HG03135 (cell line): Measurements from ENCODE around the gene THADA.
"Not testable (repeated sequence)": the region's sequence is repeated elsewhere in the genome, so short reads cannot be mapped to it uniquely, and the experiment has no call there.

Experiments
- ATAC-seq: cut with Tn5 transposase; IDR thresholded peaks from one replicate; pipeline ENCODE4 v1.9.1; 2021; ENCODE audit warnings: mild to moderate bottlenecking, moderate library complexity; ENCODE audit not compliant: unreplicated experiment

THADA gene

DNA sequence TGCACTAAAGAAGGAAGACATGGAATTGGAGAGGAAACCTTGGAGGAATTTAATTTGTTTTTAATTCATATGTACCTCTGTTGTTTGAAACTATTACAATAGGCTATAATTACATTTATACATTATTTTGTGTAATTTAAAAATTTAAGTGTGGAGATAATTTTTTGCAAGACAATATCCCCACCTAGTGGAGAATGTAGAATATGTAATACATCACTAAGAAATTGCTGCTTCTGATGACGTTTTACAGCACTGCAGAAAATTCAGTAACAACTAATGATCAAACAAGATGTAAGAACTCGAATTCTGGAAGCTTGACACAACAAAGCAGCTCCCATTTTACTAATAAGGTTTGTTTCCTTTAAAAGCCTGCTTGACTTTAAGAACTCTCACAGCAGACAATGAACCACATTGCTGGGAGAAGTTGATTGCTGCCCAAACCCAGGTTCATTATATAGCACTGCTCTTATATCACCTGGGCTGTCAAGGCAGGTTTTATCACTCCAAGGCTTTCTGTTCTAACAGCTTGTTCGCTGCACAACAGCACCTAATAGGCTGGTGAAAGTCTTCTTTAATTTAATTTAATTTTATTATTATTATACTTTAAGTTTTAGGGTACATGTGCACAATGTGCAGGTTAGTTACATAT is 53.4 kb downstream of the THADA start:
- no peak for ATAC-seq

DNA sequence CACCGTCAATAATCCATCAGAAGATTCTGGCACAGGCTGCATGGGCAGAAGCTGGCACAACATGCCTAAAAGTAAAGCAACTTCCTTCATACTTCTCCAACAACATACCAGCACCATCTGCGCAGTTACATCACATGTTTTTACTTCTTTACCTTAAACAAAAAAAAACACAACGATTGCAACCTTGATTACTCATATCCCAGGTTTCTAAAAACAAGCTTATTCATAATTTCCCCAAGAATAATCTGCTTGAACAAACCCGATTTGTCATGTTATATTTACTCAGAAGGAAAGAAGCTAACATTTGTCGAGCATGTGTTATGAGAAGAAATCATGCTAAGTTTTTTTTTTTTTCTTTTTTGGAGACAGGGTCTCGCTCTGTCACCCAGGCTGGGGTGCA is 54.7 kb downstream of the THADA start:
- no peak for ATAC-seq

DNA sequence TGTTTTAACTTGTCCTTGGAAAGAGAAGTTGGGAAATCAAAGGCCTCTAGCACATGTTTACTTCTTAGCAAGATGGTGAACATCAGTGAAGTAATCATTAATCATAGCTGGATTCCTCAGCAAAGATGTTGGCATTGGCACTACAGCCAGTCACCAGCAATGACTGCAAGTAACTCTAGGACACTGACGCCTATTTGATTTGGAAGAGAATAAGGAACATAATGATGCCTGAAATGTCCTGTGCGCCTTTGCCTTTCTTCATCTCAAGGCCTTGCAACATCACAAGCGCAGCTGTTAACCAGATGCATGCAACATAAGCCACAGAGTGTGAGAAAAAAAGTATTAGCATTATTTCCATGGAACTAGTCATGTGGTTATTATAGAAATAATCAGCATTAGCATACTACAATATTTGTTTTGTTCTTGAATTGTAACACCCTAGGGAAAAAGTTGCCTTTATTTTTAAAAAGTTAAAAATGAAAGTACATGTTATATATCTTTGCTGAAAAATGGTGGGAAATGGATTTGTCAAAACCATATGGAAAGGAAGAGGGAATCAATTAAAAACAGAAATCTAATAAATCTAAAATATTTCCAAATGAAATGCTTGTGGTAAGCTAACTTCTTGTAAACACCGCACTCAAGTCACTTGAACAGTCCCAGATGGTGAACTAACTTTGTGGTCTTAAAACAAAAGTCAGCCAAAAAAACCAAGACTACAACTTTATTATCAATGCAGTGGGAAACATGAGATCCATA is 55.6 kb downstream of the THADA start:
- no peak for ATAC-seq

DNA sequence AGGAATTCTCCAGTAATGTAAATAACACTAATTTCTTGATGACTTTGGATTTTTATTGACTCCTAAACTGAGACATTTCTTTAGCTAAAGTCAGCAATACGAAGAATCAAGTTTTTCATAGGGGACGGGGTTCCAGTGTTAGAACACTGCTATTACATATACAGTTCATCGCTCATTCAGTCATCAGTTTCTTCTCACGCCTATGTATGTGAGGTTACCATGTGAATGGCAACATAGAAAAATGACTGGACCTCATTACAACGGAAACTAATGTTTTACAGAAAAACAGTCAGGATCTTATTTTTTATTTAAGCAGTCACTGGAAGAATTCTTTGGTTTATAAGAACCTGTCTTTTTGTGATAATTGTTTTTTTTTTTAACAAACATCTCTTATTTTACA is 56.4 kb downstream of the THADA start:
- ATAC-seq, result no peak

DNA sequence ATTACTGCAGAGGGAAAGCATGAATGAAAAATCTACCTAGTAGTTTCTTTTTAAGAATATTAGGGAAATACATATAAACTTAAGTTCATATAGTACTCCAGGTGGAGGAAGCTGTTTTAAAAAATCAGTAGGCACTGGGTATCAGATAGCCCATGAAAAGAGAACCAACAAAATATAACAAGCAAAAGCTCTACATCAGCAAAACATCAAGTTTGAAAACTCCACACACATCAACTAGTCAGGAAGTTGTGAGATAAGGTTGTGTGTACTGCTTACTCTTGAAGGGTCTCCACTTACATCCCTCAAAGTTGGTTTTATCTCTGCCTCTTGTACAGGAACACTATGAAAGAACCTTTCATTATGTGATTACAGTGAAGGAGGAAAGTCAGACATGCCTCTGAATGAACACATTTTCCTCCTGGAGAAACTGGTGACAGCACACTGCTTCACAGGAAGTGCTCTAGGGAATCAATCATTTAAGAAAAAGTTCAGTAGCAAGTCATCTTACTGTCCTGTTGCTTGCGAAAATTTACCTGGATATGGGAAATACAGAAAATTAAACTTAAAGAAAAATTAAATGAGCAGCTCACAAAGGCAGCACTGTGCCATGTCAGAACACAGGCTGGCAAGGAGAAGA is 57.7 kb downstream of the THADA start:
- no peak for ATAC-seq

DNA sequence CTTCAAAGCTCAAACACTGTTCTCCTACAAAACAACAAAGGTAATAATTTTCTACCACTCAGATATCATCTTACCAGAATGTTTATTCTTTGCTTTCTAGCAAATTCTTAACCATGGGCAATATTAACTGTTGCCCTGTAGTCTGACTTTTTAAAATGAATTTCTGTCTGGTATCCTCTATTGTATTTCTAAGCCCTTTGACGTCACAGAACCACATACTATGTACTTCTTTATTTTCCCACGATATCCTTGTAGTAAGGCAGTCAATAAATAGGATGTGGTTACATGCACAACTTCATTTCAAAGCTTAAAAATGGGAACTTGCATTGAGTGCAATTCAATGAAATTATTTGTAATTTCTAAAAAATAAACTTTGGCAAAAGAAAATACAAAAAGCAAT is 58.7 kb downstream of the THADA start:
- ATAC-seq, result no peak

DNA sequence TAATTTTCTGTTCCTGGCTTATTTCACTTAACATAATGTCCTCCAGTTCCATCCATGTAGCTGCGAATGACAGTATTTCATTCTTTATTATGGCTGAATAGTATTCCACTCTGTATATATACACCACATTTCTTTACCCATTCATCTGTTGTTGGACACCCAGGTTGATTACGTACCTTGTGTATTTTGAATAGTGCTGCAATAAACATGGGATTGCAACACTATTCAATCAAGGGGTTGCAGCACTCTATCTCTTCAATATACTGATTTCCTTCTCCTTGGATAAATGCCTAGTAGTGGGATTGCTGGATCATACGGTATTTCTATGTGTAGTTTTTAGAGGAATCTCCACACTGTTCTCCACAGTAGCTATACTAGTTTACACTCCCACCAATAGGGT is 61.3 kb downstream of the THADA start:
- no peak for ATAC-seq

DNA sequence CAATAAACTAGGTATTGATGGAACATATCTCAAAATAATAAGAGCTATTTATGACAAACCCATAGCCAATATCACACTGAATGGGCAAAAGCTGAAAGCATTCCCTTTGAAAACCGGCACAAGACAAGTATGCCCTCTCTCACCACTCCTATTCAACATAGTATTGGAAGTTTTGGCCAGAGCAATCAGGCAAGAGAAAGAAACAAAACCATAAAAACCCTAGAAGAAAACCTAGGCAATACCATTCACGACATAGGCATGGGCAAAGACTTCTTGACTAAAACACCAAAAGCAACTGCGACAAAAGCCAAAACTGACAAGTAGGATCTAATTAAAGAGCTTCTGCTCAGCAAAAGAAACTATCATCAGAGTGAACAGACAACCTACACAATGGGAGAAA is 63.3 kb downstream of the THADA start:
- not testable (repeated sequence) for ATAC-seq

DNA sequence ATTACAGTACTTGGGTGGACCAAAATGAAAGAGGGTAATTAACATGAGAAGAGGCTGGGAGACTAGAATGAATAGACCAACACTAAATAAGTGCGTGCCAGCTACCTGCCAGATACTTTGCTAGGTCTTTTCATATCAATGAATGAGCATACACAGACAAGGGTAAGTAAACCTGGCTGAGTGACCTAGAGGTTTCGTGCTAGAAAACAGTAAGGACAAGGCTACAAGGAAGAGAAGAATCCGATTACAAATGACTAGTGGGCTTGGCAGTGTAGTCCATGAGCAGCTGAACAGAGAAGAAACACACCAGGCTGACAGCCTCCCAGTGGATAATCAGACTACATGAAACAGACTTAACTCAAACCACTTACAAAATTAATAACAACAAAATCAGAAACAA is 64.6 kb downstream of the THADA start:
- ATAC-seq, result no peak

DNA sequence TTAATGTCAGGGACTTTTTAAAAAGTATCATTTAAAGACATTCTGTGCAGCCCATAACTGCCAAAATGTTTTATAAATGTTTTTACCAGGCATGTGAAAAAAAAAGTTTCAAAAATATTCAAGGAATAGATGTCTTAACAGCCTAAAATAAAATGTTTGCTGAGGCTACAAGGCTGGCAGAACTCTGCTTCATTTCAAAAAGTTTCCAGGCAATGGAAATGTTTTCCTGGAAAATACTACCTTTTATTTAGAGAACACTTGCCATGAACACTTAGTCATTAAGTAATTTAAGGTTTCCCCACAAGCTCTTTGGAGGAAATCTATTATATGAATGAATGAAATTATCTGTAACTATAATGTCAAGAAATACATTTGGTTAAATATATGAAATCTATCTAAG is 68.8 kb downstream of the THADA start:
- no peak for ATAC-seq

DNA sequence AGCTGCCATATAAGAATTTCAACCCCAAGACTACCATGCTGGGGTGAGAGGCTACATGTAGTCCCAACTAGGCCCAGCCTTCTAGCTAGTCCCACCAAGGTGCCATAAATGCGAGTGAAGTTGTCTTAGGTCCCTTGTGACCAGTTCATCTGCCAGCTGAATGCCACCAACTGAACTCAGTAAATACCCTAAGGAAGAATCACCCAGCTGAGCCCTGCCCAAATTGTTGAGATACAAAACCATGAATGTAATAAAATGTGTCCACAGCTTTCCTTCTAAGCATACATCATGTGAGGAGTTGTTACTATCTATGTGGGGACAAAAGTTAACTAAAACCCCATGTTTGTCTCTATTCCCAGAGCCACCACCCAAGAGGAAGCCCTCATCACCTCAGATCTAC is 70.3 kb downstream of the THADA start:
- no peak for ATAC-seq

DNA sequence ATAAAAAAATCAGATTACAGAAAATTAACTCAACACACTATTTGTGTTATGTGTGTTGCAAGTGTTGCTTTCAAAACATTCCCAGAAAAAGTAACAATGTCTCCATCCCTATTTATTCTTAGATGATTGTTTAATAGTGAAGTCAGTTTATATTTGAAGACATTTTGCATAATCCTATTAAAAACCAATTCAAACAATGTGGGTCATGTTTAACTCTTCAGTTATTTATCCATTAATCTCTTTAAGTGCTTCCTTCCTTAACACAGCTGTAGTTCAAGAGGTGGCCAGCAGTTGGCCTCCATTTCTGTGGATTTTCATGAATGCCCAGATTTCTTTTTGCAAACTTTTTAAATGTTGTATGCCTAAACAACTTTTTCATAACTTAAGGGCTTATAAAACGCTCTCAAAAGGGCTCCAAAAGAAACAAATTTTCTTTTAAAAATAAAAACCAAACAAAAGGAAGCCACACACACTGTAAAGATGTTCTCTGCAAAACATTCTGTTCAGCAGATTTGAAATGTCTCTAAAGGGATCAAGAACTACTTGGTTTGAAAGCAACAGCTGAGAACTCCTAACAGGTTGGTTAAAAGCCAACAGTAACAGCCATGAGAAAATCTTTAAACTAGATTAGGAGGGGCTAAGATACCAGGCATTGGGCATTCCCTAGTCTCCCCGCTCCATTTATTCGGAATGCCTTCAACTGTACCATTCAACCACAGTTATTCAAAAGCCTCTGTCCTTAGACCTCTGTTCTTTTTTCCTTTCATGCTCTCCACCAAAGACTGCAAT is 71.5 kb downstream of the THADA start:
- no peak for ATAC-seq

DNA sequence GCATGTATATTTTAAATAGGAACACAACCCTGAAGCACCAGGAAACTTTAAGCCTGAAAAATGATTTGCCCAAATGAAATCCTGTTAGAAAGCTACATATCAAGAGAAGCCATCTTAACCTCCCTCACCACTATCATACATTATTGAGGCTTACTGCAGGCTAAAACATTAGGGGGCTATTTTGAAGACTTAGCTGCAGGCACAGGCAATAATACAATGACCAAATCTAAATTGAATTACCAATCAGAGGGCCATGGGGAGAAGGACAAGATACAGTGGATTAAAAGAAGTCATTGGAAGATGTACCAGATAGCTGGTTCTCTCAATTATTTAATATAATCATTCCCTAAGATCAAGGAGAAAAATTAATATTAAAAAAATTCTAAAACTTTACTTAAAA is 73.7 kb downstream of the THADA start:
- no peak for ATAC-seq

DNA sequence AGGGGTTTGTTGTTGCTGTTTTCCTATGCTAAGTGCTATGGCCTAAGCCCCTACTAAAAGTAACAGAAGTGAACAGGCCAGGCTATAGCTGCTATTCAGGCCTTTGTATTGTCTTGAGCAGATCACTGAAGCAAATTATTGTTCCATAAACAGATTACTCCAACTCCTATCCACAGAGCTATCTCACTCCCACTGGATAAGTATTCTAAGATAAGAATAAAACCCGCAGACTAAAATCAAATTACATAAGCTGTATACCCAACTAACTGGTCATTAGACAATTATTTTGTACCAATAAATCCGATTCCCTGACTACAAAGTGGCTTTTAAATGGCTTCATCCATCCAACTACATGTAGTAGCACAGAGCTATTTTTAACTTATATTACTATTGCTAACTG is 74.3 kb downstream of the THADA start:
- no peak for ATAC-seq

DNA sequence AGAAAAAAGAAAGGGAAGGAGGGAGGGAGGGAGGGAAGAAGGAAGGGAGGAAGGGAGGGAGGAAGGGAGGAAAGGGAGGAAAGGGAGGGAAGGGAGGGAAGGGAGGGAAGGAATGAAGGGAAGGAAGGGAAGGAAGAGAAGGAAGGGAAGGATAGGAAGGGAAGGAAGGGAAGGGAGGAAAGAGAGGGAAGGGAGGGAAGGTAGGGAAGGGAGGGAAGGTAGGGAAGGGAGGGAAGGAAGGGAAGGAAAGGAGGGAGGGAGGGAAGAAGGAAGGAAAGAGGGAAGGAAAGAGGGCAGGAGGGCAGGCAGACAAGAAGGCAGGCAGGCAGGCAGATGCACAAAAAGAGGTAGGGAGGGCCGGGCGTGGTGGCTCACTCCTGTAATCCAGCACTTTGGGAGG is 74.9 kb downstream of the THADA start:
- no peak for ATAC-seq

DNA sequence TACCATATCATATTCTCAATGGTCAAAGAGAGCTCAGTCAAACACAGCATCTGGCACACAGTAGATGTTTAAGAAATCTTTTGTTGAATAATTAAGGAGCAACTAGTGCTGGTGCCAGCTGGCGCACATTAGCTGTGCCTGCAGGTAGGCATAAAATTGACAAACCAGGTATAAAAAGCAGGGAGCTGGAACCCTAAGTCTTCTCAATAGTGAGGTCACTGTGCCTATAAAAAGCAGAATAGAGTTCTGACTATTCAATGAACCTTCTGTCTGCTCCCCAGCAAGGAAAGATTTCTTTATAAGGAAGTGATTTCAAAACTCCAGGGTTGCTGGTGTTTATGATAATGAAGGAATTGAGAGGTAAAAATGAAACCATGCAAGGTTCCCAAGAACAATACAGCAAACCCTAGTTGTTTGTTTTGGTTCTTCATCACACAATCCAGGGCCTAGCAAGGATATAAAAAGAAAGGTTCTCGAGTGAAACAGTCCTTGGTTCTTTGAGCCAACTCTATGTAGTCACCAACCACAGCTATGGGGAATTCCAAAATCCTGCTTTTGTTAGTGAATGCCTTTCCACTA is 76.1 kb downstream of the THADA start:
- no peak for ATAC-seq

DNA sequence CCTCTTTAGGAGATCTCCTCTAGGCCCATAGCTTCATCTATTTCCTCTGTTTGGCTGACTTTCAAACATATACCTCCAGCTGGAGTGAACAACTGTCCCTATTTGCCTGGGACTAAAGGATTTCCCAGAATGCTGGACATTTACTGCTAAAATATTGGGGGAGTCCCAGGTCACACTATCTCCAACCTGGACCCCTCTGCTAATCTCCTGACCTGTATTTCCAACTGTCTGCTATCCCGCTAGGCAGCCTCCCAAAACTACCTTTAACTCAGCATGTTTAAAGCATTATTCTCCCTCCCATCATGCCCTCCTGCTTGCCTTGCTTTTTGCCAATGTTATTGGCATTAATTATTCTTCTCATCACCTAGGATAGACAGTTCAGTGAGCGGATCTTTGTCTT is 77.1 kb downstream of the THADA start:
- ATAC-seq, result no peak

DNA sequence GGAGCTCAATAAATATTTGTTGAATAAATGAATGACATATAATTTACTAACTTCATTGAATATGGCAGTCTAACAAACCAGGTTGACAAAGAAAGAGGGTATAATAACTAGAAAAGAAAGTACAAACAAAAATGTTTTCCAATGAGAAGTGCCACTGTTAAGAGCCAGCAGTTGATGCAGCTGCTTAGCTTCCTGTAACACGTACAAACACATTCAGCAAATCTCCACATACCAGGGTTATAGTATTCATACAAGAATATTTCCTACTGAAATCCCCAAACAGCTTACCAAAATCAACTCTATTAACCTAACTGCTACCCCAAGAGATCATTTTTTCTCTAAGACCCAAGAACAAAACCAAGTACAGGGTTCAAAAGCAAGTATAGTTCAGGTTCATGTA is 77.7 kb downstream of the THADA start:
- ATAC-seq, result no peak

DNA sequence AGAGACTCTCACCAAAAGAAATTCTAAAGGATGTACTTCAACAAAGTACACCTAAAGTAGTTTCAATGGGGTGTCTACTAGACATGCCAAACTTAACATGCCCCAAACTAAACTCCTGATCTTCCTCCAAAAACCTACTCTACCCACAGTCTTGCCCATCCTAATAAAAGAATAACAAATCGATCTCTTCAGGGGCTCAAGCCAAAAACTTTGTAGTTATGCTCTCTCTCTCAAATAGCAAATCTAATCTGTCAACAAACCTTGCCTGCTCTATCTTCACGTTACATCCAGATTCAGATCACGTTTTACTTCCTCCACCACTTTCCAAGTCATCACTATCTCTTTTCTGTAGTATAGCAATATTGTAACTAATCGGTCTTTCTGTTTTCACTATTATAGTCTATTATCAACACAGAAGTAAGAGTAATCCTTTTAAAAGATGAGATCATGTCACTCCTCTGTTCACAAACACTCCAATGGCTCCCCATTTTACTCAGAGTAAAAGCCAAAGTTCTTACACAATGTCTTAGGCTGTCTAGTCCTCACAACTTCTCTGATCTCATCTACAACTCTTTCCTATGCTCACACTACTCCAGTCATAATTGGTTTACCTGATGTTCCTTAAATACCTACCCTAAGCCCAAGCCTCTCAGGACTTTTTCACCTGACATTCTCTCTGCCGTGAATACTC is 79.9 kb downstream of the THADA start:
- no peak for ATAC-seq

DNA sequence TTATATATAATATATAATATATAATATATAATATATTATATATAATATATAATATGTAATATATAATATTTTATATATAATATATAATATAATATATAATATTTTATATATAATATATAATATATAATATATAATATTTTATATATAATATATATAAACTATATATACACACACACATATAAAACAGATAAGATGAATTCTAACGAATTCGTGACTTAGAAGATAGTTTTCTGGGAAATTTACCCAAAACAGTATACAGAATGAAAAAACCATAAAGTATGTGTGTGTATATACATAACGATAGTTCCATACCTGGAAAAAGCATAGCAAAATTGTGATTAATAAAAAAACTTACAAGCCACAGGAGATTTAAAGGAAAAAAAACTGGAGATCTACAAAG is 80.6 kb downstream of the THADA start:
- ATAC-seq, result no peak

DNA sequence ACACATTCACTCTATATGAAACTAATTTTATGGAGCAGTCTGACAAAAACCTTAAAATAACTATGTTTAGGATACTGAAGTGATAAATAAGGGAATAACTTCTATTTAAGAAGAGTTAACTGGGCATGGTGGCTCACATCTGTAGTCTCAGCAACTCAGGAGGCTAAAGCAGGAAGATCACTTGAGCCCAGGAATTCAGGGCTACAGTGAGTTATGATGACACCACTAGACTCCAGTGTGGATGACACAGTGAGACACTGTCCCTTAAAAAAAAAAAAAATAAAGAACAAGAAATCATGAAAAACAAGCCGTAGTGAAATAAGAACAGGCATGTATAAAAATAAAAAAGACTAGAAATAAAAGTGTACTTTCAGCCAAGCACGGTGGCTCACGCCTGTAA is 82.0 kb downstream of the THADA start:
- no peak for ATAC-seq
